Ovary (tissue), 3 donors: Measurements from ENCODE around the gene RNF214.
"Not testable (repeated sequence)": the region's sequence is repeated elsewhere in the genome, so short reads cannot be mapped to it uniquely, and the experiment has no call there.

Experiments used
- EP300 ChIP-seq: sonication (generic); formaldehyde crosslinking; IDR thresholded peaks from one replicate; pipeline ENCODE4 v1.6.1; 2017; ENCODE audit warnings: antibody characterized with exemption
- POLR2A ChIP-seq: fragments of 450-650 bp; IDR thresholded peaks from one replicate; pipeline ENCODE4 v1.6.1; 2017; ENCODE audit warnings: antibody characterized with exemption, mild to moderate bottlenecking, moderate library complexity
- TF ChIP-seq, protein P1 (sequence below), 3 donors: fragments of 450-650 bp in 2 of 3; fragments of 200-600 bp in 1 of 3; IDR thresholded peaks; one replicate each; pipeline versions ENCODE4 v1.5.1 to v1.8.0; 2016 to 2022; ENCODE audit warnings: antibody characterized with exemption in 3 of 3, mild to moderate bottlenecking in 1 of 3
- donor health status: DM: no; HTN: no; CAD: no.

- TF ChIP-seq, protein P1, sequence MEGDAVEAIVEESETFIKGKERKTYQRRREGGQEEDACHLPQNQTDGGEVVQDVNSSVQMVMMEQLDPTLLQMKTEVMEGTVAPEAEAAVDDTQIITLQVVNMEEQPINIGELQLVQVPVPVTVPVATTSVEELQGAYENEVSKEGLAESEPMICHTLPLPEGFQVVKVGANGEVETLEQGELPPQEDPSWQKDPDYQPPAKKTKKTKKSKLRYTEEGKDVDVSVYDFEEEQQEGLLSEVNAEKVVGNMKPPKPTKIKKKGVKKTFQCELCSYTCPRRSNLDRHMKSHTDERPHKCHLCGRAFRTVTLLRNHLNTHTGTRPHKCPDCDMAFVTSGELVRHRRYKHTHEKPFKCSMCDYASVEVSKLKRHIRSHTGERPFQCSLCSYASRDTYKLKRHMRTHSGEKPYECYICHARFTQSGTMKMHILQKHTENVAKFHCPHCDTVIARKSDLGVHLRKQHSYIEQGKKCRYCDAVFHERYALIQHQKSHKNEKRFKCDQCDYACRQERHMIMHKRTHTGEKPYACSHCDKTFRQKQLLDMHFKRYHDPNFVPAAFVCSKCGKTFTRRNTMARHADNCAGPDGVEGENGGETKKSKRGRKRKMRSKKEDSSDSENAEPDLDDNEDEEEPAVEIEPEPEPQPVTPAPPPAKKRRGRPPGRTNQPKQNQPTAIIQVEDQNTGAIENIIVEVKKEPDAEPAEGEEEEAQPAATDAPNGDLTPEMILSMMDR (IDR thresholded peaks at IDR 0.05), result not testable (repeated sequence)
- not testable (repeated sequence) for TF ChIP-seq POLR2A, EP300
Observed at GRCh38 chr11:117206111-117206510, 26.4 kb upstream of the RNF214 start.
